A673 (cell line): ENCODE results near the gene SLC43A1. TPM values are rescaled to one million over a fixed set of nuclear protein-coding genes. Genes with fewer than 3 reads are reported as not detected.

Experiments used
- BruUV-seq: library from RNA; stranded (reverse); fragments of 400-500 nt; replicated peaks from 2 replicates; lab custom pipeline; 2021; lab: Mats Ljungman, UMichigan
- CTCF ChIA-PET: fragments of 300-600 bp; sonication (Branson Sonifier 250); formaldehyde crosslinking; loops from one replicate; lab custom pipeline; 2022; ENCODE audit warnings: antibody characterized with exemption; lab: Charles Lee
- POLR2A ChIA-PET: fragments of 300-600 bp; sonication (Branson Sonifier 250); formaldehyde crosslinking; loops from one replicate; lab custom pipeline; 2022; ENCODE audit warnings: antibody characterized with exemption; ENCODE audit not compliant: low non-redundant PET; lab: Charles Lee
- DNase-seq: peaks from one replicate; pipeline ENCODE4 v3.0.0-alpha.2; 2015; ENCODE audit warnings: low spot score
- H3K27ac ChIP-seq: fragments of 200-600 bp; sonication (generic); 2 replicates; pipeline ENCODE4 v1.5.1; 2016; ENCODE audit warnings: mixed run types, low read depth, mild to moderate bottlenecking, mixed read lengths, antibody characterized with exemption, low read length; ENCODE audit not compliant: poor library complexity, severe bottlenecking
- H3K27me3 ChIP-seq: fragments of 200-600 bp; sonication (generic); replicated peaks from 2 replicates; pipeline ENCODE4 v1.6.1; 2017; ENCODE audit warnings: mixed run types, low read depth, mild to moderate bottlenecking, mixed read lengths, antibody characterized with exemption, low read length; ENCODE audit not compliant: insufficient read depth, poor library complexity
- H3K36me3 ChIP-seq: fragments of 200-600 bp; sonication (generic); 2 replicates; pipeline ENCODE4 v1.6.1; 2016; ENCODE audit warnings: mixed run types, mild to moderate bottlenecking, mixed read lengths, antibody characterized with exemption, low read length; ENCODE audit not compliant: insufficient read depth, poor library complexity, severe bottlenecking
- H3K4me1 ChIP-seq: fragments of 200-600 bp; sonication (generic); 2 replicates; pipeline ENCODE4 v1.6.1; 2017; ENCODE audit warnings: mixed run types, mild to moderate bottlenecking, mixed read lengths, antibody characterized with exemption, low read length; ENCODE audit not compliant: insufficient read depth, poor library complexity, severe bottlenecking
- H3K4me3 ChIP-seq: fragments of 200-600 bp; sonication (generic); 2 replicates; pipeline ENCODE4 v1.5.1; 2016; ENCODE audit warnings: low read depth, mixed run types, mild to moderate bottlenecking, mixed read lengths, low read length; ENCODE audit not compliant: poor library complexity, severe bottlenecking
- H3K9me3 ChIP-seq: fragments of 200-600 bp; sonication (generic); 2 replicates; pipeline ENCODE4 v1.6.1; 2016; ENCODE audit warnings: mixed run types, low read depth, mild to moderate bottlenecking, mixed read lengths, antibody characterized with exemption, low read length; ENCODE audit not compliant: poor library complexity, severe bottlenecking
- CTCF ChIP-seq: fragments of 300-800, 200-600 bp; sonication (generic); conservative IDR thresholded peaks from 2 replicates; pipeline ENCODE4 v1.5.1; 2017; ENCODE audit warnings: low read depth, mild to moderate bottlenecking, antibody characterized with exemption, low read length, moderate library complexity, mixed read lengths
- EZH2 ChIP-seq: fragments of 200-600 bp; sonication (generic); IDR thresholded peaks from 2 replicates; pipeline ENCODE4 v1.6.1; 2017; ENCODE audit warnings: borderline replicate concordance, low read depth, mild to moderate bottlenecking, mixed read lengths, antibody characterized with exemption, low read length; ENCODE audit not compliant: poor library complexity, severe bottlenecking
- intact Hi-C: fragments of 100-400 bp; cut with micrococcal nuclease; formaldehyde crosslinking; loops from one replicate; pipeline ENCODE4 v1.10.0; 2022; ENCODE audit not compliant: unreplicated experiment
- total RNA-seq: library from RNA; stranded (reverse); gene quantifications from 2 replicates; pipeline ENCODE4 v1.2.3, GENCODE V29; 2021

Gene SLC43A1
- total RNA-seq, 1 experiment from 2014 or later: 18.4 TPM

GRCh38 chr11:57499413-57499982 is 16.0 kb downstream of the SLC43A1 start:
- no peak for TF ChIP-seq CTCF
- TF ChIP-seq EZH2: no peak
- DNase-seq: peak; percentile 92
- CTCF ChIA-PET: no interaction called here
- no peaks in the 10 kb centered on the region for H3K9me3 ChIP-seq
- peaks cover 16% of the 10 kb centered on the region for H3K4me1 ChIP-seq
- BruUV-seq: no TSS peak
- POLR2A ChIA-PET: no interaction called here
- no peaks in the 10 kb centered on the region for H3K36me3 ChIP-seq
- peak overlapping the region; percentile 3 for H3K27ac ChIP-seq
- H3K27me3 ChIP-seq: no peaks in the 10 kb centered on the region
- intact Hi-C loops: loop anchor here (10.0 kb wide), 1 partner anchor 145 kb away; the partner anchor contains the start of gene YPEL4
- H3K4me3 ChIP-seq: peak overlapping the region; percentile 22

- CTCF ChIA-PET: no interaction called here
- Histone ChIP-seq H3K27me3 (no peaks in the 10 kb centered on the region), H3K36me3 (no peaks in the 10 kb centered on the region), H3K4me1 (peaks cover 16% of the 10 kb centered on the region), H3K9me3 (no peaks in the 10 kb centered on the region), H3K4me3 (no peak overlapping the region), H3K27ac (no peak overlapping the region)
- POLR2A ChIA-PET: no interaction called here
- DNase-seq: no peak
- no peak for TF ChIP-seq EZH2
- TF ChIP-seq CTCF: no peak
- BruUV-seq: no TSS peak
- intact Hi-C loops: loop anchor here (10.0 kb wide), 1 partner anchor 146 kb away; the partner anchor contains the start of gene YPEL4
Measured at GRCh38 chr11:57498540-57498939, 17.0 kb downstream of the SLC43A1 start.

GRCh38 chr11:57497303-57498247 is 17.9 kb downstream of the SLC43A1 start:
- BruUV-seq: TSS peak; percentile 8
- Histone ChIP-seq H3K4me3 (no peak overlapping the region), H3K27ac (no peak overlapping the region), H3K36me3 (no peaks in the 10 kb centered on the region), H3K9me3 (no peaks in the 10 kb centered on the region), H3K4me1 (peaks cover 16% of the 10 kb centered on the region), H3K27me3 (no peaks in the 10 kb centered on the region)
- POLR2A ChIA-PET: no interaction called here
- intact Hi-C loops: loop anchor here (10.0 kb wide), 1 partner anchor 147 kb away; the partner anchor contains the start of gene YPEL4
- TF ChIP-seq CTCF: no peak
- no peak for TF ChIP-seq EZH2
- CTCF ChIA-PET: interaction anchor here (0.5 kb wide), 1 partner anchor 234 kb away, joined by 7 read pairs; no protein-coding TSS in a partner anchor
- DNase-seq: no peak
